Peyer's patch (tissue), 4 donors: ENCODE data around the gene NMUR1. TPM values are rescaled to one million over a fixed set of nuclear protein-coding genes. Genes with fewer than 3 reads are reported as not detected.

Source experiments
- DNase-seq, 3 donors: peaks; one replicate each; pipeline ENCODE4 v3.0.0-alpha.2; 2017 to 2019
- H3K27ac ChIP-seq, 4 donors: fragments of 200-600 bp; sonication (generic); one replicate each; pipeline ENCODE4 v1.5.1; 2016 to 2019
- H3K27me3 ChIP-seq, 2 donors: fragments of 200-600 bp; sonication (generic); one replicate each; pipeline ENCODE4 v1.5.1; 2019
- H3K36me3 ChIP-seq, 3 donors: fragments of 200-600 bp; sonication (generic); one replicate each; pipeline ENCODE4 v1.5.1; 2016 to 2019
- H3K4me1 ChIP-seq, 4 donors: fragments of 200-600 bp; sonication (generic); one replicate each; pipeline ENCODE4 v1.5.1; 2016 to 2019
- H3K4me3 ChIP-seq, 4 donors: fragments of 200-600 bp; sonication (generic); 1 replicate in 3 of 4; 2 replicates in 1 of 4; pipeline ENCODE4 v1.5.1; 2016 to 2019; ENCODE audit warnings: mild to moderate bottlenecking in 1 of 4
- H3K9me3 ChIP-seq, 4 donors: fragments of 200-600 bp; sonication (generic); one replicate each; pipeline ENCODE4 v1.5.1; 2016 to 2019; ENCODE audit warnings: mild to moderate bottlenecking in 1 of 4
- CTCF ChIP-seq, 6 experiments: fragments of 450-650 bp in 4 of 6; fragments of 200-600 bp in 2 of 6; sonication (generic) in 1 of 6; IDR thresholded peaks; one replicate each; pipeline ENCODE4 v1.5.1; 2017 to 2019; ENCODE audit warnings: antibody characterized with exemption in 6 of 6, mild to moderate bottlenecking in 3 of 6, moderate library complexity in 1 of 6
- POLR2A ChIP-seq, 2 donors: fragments of 450-650 bp; IDR thresholded peaks; one replicate each; pipeline ENCODE4 v1.5.1; 2017; ENCODE audit warnings: antibody characterized with exemption in 2 of 2, mild to moderate bottlenecking in 2 of 2, moderate library complexity in 2 of 2
- total RNA-seq, 4 donors: library from RNA; depleted of rRNA; stranded (reverse); fragments of >200 nt; gene quantifications; one replicate each; pipeline ENCODE4 v1.1.0, GENCODE V29; 2016

NMUR1 gene
- total RNA-seq, 4 donors from 2014 or later: 0.53 to 3.1 (median 0.80) TPM; not detected in 1

GRCh38 chr2:231497651-231498050 is 32.6 kb downstream of the NMUR1 start:
- H3K27me3 ChIP-seq: no peaks in the 10 kb centered on the region
- H3K4me3 ChIP-seq: no peak overlapping the region
- no peaks in the 10 kb centered on the region for H3K9me3 ChIP-seq
- no peak overlapping the region for H3K27ac ChIP-seq
- DNase-seq: no peak
- no peaks in the 10 kb centered on the region for H3K36me3 ChIP-seq
- TF ChIP-seq CTCF (IDR thresholded peaks at IDR 0.05) (no peak), POLR2A (IDR thresholded peaks at IDR 0.05) (no peak)
- no peaks in the 10 kb centered on the region for H3K4me1 ChIP-seq

DNA sequence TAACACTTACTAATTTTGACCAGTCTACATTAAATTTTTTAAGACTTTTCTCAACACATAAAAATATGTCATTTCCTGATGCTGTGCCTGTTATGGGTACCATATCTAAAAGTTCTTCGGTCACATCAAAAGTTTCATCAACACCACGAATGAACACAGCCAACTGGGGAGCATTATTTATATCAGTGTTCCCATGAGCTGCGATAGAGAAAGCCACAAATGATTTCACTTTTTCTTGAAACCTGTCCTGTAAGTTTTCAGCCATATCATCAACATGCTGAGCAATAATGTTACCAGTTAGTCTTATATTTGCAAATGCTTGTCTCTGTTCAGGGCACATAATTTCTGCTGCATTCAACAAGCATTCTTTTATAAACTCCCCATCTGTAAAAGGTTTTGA is 35.6 kb downstream of the NMUR1 start:
- no peak for TF ChIP-seq POLR2A (IDR thresholded peaks at IDR 0.05)
- TF ChIP-seq CTCF (IDR thresholded peaks at IDR 0.05): no peak
- Histone ChIP-seq H3K4me1 (no peaks in the 10 kb centered on the region), H3K36me3 (no peaks in the 10 kb centered on the region), H3K27me3 (no peaks in the 10 kb centered on the region), H3K4me3 (no peak overlapping the region), H3K27ac (no peak overlapping the region), H3K9me3 (no peaks in the 10 kb centered on the region)
- DNase-seq: no peak

DNA sequence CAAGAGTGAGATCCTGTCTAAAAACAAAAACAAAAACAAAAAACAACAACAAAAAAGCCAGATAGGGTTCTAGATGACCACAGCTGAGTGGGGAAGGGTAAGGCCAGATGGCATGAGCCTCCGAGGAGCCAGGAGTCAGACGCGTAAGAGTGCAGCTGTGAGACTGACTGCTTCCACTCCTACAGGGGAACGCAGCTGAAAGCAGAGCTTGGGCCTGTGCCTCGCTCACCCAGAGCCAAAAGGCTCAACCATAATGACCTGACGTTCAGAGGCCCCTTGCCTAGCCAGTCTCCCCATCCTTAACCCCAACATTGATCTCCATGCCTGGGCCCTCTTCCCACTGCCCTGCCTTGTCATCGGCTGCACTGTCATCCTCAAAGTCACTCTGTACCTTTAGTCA is 39.4 kb downstream of the NMUR1 start:
- no peaks in the 10 kb centered on the region for H3K36me3 ChIP-seq
- H3K27ac ChIP-seq: no peak overlapping the region
- no peak for DNase-seq
- H3K9me3 ChIP-seq: no peaks in the 10 kb centered on the region
- H3K4me1 ChIP-seq: no peaks in the 10 kb centered on the region
- TF ChIP-seq CTCF (IDR thresholded peaks at IDR 0.05) (no peak), POLR2A (IDR thresholded peaks at IDR 0.05) (no peak)
- no peaks in the 10 kb centered on the region for H3K27me3 ChIP-seq
- H3K4me3 ChIP-seq: no peak overlapping the region

GRCh38 chr2:231489990-231490389 is 40.3 kb downstream of the NMUR1 start:
- no peak overlapping the region for H3K27ac ChIP-seq
- no peaks in the 10 kb centered on the region for H3K9me3 ChIP-seq
- no peak overlapping the region for H3K4me3 ChIP-seq
- H3K36me3 ChIP-seq: no peaks in the 10 kb centered on the region
- peak in 1 of 3 donors; percentile 55 for DNase-seq
- TF ChIP-seq POLR2A (IDR thresholded peaks at IDR 0.05): no peak
- peak in 1 of 6 experiments; percentile 9 for TF ChIP-seq CTCF (IDR thresholded peaks at IDR 0.05)
- no peaks in the 10 kb centered on the region for H3K27me3 ChIP-seq
- H3K4me1 ChIP-seq: no peaks in the 10 kb centered on the region

- Histone ChIP-seq H3K4me3 (no peak overlapping the region), H3K27me3 (no peaks in the 10 kb centered on the region), H3K9me3 (no peaks in the 10 kb centered on the region), H3K4me1 (peaks cover 0 to under 1% (median 0%) of the 10 kb centered on the region in 4 donors), H3K27ac (no peak overlapping the region), H3K36me3 (no peaks in the 10 kb centered on the region)
- no peak for DNase-seq
- no peak for TF ChIP-seq CTCF (IDR thresholded peaks at IDR 0.05)
- no peak for TF ChIP-seq POLR2A (IDR thresholded peaks at IDR 0.05)
Observed at GRCh38 chr2:231488331-231488730, 41.9 kb downstream of the NMUR1 start.
